Gastroesophageal sphincter (tissue), 4 donors: ENCODE results near the gene PNO1. TPM values are rescaled to one million over a fixed set of nuclear protein-coding genes. Genes with fewer than 3 reads are reported as not detected.

Experiments used
- ATAC-seq: fragments of 150-250 bp; one replicate; pipeline ENCODE4 v1.9.1; 2016; ENCODE audit warnings: mild to moderate bottlenecking, moderate library complexity
- H3K27ac ChIP-seq, 4 donors: fragments of 200-600 bp; sonication (generic) in 3 of 4; 1 replicate in 3 of 4; 2 replicates in 1 of 4; pipeline ENCODE4 v1.5.1; 2016 to 2019
- H3K27me3 ChIP-seq: fragments of 200-600 bp; sonication (generic); one replicate; pipeline ENCODE4 v1.5.1; 2019
- H3K36me3 ChIP-seq, 2 donors: fragments of 200-600 bp; sonication (generic); one replicate each; pipeline ENCODE4 v1.5.1; 2019; ENCODE audit warnings: control low read depth in 1 of 2
- H3K4me1 ChIP-seq, 3 donors: fragments of 200-600 bp; sonication (generic); 1 replicate in 2 of 3; 2 replicates in 1 of 3; pipeline ENCODE4 v1.5.1; 2016 to 2019; ENCODE audit warnings: control low read depth in 2 of 3
- H3K4me3 ChIP-seq, 2 donors: fragments of 200-600 bp; sonication (generic); one replicate each; pipeline ENCODE4 v1.5.1; 2019; ENCODE audit warnings: mild to moderate bottlenecking in 1 of 2, moderate library complexity in 1 of 2
- H3K9me3 ChIP-seq, 3 donors: fragments of 200-600 bp; sonication (generic); one replicate each; pipeline ENCODE4 v1.5.1; 2017 to 2019; ENCODE audit warnings: control low read depth in 2 of 3
- EP300 ChIP-seq: sonication (generic); formaldehyde crosslinking; IDR thresholded peaks from one replicate; pipeline ENCODE4 v1.6.1; 2017; ENCODE audit warnings: antibody characterized with exemption, mild to moderate bottlenecking
- POLR2A ChIP-seq, 2 donors: fragments of 450-650 bp; IDR thresholded peaks; one replicate each; pipeline ENCODE4 v1.6.1; 2017; ENCODE audit warnings: antibody characterized with exemption in 2 of 2, mild to moderate bottlenecking in 2 of 2, moderate library complexity in 1 of 2
- POLR2AphosphoS5 ChIP-seq: sonication (generic); formaldehyde crosslinking; IDR thresholded peaks from one replicate; pipeline ENCODE4 v1.6.1; 2017; ENCODE audit warnings: antibody characterized with exemption
- WGBS, 2 donors: methylation state at CpG; one replicate each; pipeline ENCODE4 v1.1.5; 2018; ENCODE audit warnings: low coverage in 1 of 2; 5-methylcytosine and 5-hydroxymethylcytosine counted together
- total RNA-seq, 4 donors: library from RNA; depleted of rRNA; stranded (reverse); fragments of >200 nt; gene quantifications; one replicate each; pipeline ENCODE4 v1.1.0, GENCODE V29; 2016
- TF ChIP-seq, protein P1 (sequence below), 4 experiments: fragments of 200-600 bp in 2 of 4; fragments of 450-650 bp in 2 of 4; sonication (generic) in 1 of 4; IDR thresholded peaks; one replicate each; pipeline ENCODE4 v1.5.1; 2017 to 2019; ENCODE audit warnings: antibody characterized with exemption in 4 of 4, mild to moderate bottlenecking in 2 of 4, moderate library complexity in 2 of 4

The PNO1 gene
- total RNA-seq, 4 donors from 2014 or later: 11.7 to 25.3 (median 19.3) TPM

DNA sequence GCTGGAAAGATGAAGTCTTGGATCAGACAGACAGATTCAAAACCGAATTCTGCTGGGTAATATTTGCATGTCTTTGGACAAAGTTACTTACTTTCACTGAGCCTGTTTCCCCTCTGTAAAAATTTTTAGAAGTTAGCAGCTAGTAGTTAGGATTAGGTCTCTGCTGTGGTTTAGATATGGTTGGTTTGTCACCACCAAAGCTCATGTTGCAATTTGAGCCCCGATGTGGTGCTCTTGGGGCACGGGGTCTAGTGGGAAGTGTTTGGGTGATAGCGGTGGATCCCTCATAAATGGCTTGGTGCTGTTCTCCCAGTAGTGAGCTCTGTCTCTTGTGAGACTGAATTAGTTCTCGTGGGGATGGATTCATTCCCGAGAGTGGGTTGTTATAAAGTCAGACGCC is 38.9 kb upstream of the PNO1 start:
- Histone ChIP-seq H3K4me1 (peaks cover 0 to 8% (median 0%) of the 10 kb centered on the region in 3 donors), H3K27ac (no peak overlapping the region), H3K4me3 (no peak overlapping the region), H3K27me3 (no peaks in the 10 kb centered on the region), H3K36me3 (no peaks in the 10 kb centered on the region), H3K9me3 (no peaks in the 10 kb centered on the region)
- 80% methylated on average over 7 of the region's 7 CpGs; no CpG with 5 or more reads in 1 of the 2 donors for WGBS, 2 donors
- TF ChIP-seq, protein P1, sequence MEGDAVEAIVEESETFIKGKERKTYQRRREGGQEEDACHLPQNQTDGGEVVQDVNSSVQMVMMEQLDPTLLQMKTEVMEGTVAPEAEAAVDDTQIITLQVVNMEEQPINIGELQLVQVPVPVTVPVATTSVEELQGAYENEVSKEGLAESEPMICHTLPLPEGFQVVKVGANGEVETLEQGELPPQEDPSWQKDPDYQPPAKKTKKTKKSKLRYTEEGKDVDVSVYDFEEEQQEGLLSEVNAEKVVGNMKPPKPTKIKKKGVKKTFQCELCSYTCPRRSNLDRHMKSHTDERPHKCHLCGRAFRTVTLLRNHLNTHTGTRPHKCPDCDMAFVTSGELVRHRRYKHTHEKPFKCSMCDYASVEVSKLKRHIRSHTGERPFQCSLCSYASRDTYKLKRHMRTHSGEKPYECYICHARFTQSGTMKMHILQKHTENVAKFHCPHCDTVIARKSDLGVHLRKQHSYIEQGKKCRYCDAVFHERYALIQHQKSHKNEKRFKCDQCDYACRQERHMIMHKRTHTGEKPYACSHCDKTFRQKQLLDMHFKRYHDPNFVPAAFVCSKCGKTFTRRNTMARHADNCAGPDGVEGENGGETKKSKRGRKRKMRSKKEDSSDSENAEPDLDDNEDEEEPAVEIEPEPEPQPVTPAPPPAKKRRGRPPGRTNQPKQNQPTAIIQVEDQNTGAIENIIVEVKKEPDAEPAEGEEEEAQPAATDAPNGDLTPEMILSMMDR (IDR thresholded peaks at IDR 0.05): no peak
- TF ChIP-seq POLR2A (IDR thresholded peaks at IDR 0.05): no peak
- no peak for TF ChIP-seq POLR2AphosphoS5
- no peak for TF ChIP-seq EP300
- no peak for ATAC-seq

DNA sequence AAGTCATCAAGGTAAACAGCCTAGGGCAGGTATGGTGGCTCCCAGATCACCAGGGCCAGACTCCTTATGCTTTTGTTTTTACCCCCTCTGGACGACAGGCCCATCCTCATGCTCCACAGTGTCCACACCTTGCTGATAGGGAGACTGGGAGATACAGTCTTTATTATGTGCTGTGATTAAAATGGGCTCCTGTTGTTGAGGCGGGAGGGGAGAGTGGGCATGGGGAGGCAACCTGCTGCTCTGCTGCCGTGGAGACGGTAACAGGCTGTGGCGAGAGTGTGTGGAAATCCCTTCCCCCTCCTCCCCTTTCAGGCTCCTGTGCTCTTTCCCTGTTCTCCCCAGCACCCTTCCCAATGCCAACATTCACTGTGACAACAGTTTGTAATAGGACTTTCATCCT is 38.2 kb upstream of the PNO1 start:
- H3K36me3 ChIP-seq: no peaks in the 10 kb centered on the region
- H3K4me1 ChIP-seq: peaks cover 0 to 8% (median 0%) of the 10 kb centered on the region in 3 donors
- H3K27ac ChIP-seq: no peak overlapping the region
- no peaks in the 10 kb centered on the region for H3K9me3 ChIP-seq
- ATAC-seq: no peak
- no peak overlapping the region for H3K4me3 ChIP-seq
- 39 to 69% methylated on average over 2 to 4 of the region's 5 CpGs for WGBS, 2 donors
- H3K27me3 ChIP-seq: no peaks in the 10 kb centered on the region
- TF ChIP-seq, protein P1 (IDR thresholded peaks at IDR 0.05): no peak
- TF ChIP-seq POLR2A (IDR thresholded peaks at IDR 0.05) (no peak), POLR2AphosphoS5 (no peak), EP300 (no peak)

DNA sequence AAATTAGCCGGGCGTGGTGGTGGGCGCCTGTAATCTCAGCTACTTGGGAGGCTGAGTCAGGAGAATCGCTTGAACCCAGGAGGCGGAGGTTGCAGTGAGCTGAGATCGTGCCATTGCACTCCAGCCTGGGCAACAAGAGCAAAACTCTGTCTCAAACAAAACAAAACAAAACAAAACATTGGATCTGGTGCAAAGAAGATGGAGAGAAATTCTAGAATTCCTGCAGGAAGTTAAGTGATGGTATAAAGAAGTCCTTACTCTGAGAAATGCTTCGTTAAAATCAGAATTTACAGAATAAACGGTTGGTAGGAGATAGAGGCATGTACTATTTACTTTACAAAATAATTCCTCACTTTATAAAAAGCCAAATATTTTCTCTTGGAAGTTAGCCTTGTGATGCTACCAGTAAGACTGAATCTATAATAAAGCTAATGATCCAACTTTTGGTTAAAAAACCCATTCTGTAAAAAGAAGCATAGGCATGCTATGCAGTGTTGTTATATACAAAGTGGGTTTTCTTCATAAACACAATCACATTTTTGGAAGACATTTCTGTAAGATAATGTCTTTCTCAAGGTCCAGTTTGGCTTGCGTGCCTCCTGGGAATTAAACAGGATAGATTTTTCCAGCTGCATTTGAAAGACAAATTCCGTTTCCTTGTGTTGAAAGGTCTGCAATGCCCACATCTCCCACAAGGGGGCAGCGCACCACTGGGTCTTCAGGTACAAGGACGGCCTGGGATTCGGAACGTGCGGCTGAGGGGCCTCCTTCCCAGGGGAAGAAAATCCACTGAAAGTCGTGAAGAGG is 35.6 kb upstream of the PNO1 start:
- H3K9me3 ChIP-seq: no peaks in the 10 kb centered on the region
- TF ChIP-seq POLR2A (IDR thresholded peaks at IDR 0.05) (no peak), POLR2AphosphoS5 (no peak)
- TF ChIP-seq, protein P1 (IDR thresholded peaks at IDR 0.05): peak; percentile 92 to 96 (median 94)
- WGBS, 2 donors: 50 to 73% methylated on average over 3 to 9 of the region's 16 CpGs
- ATAC-seq: peak; percentile 57
- H3K27ac ChIP-seq: no peak overlapping the region
- H3K36me3 ChIP-seq: no peaks in the 10 kb centered on the region
- no peak overlapping the region for H3K4me3 ChIP-seq
- H3K4me1 ChIP-seq: peaks cover 0 to 8% (median 0%) of the 10 kb centered on the region in 3 donors
- no peaks in the 10 kb centered on the region for H3K27me3 ChIP-seq

DNA sequence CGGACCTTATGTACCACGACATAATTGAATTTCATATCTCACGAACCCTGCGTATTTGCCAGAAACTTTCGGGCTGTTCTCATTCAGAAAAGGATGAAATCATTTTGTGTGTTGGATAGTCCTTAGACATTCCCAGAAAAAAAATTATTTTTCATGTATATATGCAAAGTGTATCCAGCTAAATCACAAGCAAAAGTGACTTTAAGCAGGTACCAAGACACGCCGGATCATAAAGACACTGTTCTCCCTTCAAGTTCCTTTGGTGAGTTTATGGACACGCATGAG is 35.1 kb upstream of the PNO1 start:
- H3K27ac ChIP-seq: no peak overlapping the region
- WGBS, 2 donors: 22 to 56% methylated on average over 4 to 6 of the region's 8 CpGs
- H3K27me3 ChIP-seq: no peaks in the 10 kb centered on the region
- ATAC-seq: no peak
- H3K4me1 ChIP-seq: peaks cover 0 to 8% (median 0%) of the 10 kb centered on the region in 3 donors
- no peaks in the 10 kb centered on the region for H3K9me3 ChIP-seq
- TF ChIP-seq POLR2AphosphoS5: no peak
- no peak for TF ChIP-seq POLR2A (IDR thresholded peaks at IDR 0.05)
- TF ChIP-seq, protein P1 (IDR thresholded peaks at IDR 0.05): no peak
- no peak for TF ChIP-seq EP300
- H3K4me3 ChIP-seq: no peak overlapping the region
- no peaks in the 10 kb centered on the region for H3K36me3 ChIP-seq

DNA sequence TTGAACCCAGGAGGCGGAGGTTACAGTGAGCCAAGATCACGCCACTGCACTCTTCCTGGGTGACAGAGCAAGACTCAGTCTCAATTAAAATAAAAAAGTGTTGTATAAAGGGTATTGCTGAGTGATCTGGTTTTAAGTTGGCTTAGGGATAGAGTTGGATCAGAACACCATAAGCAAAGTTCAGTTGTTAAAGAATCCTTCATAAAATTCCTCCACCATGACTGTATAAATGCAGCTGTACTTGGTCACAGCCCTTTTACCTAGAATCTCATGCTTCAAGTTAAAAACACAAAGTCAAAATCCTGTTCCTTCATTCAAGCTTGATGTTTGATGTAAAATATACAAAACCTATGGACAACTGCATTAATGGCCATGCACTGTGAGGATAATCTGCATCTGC is 33.4 kb upstream of the PNO1 start:
- TF ChIP-seq POLR2A (IDR thresholded peaks at IDR 0.05) (no peak), EP300 (no peak), POLR2AphosphoS5 (no peak)
- TF ChIP-seq, protein P1 (IDR thresholded peaks at IDR 0.05): no peak
- no peak overlapping the region for H3K4me3 ChIP-seq
- no peaks in the 10 kb centered on the region for H3K27me3 ChIP-seq
- H3K27ac ChIP-seq: no peak overlapping the region
- ATAC-seq: no peak
- H3K4me1 ChIP-seq: peaks cover 0 to 8% (median 0%) of the 10 kb centered on the region in 3 donors
- 75 to 96% methylated on average over 2 of the region's 2 CpGs for WGBS, 2 donors
- no peaks in the 10 kb centered on the region for H3K36me3 ChIP-seq
- no peaks in the 10 kb centered on the region for H3K9me3 ChIP-seq
